HEK293 (cell line): ENCODE data around the gene KATNB1.
A peak's percentile ranks its signal among the peaks of the same experiment; 100 is the strongest.

Source experiments
- HOXC10 ChIP-seq: sonication (generic); formaldehyde crosslinking; IDR thresholded peaks from 2 replicates; pipeline ENCODE4 v1.8.1; 2023; ENCODE audit warnings: mild to moderate bottlenecking, missing genetic modification reagents
- OVOL3 ChIP-seq: fragments of 450-650 bp; formaldehyde crosslinking; IDR thresholded peaks from 2 replicates; pipeline ENCODE4 v1.5.1; 2016; ENCODE audit warnings: missing biosample characterization, missing genetic modification characterization
- PATZ1 ChIP-seq: fragments of 450-650 bp; formaldehyde crosslinking; IDR thresholded peaks from 2 replicates; pipeline ENCODE4 v1.5.1; 2016; ENCODE audit warnings: missing biosample characterization, missing genetic modification characterization
- PRDM10 ChIP-seq: fragments of 450-650 bp; formaldehyde crosslinking; IDR thresholded peaks from 2 replicates; pipeline ENCODE4 v1.5.1; 2016; ENCODE audit warnings: missing biosample characterization, missing genetic modification characterization
- TRIM28 ChIP-seq: IDR thresholded peaks from 2 replicates; pipeline ENCODE4 v1.6.1; 2011; ENCODE audit warnings: low read length, control low read depth, borderline replicate concordance
- ZBTB17 ChIP-seq: fragments of 450-650 bp; formaldehyde crosslinking; IDR thresholded peaks from 2 replicates; pipeline ENCODE4 v1.5.1; 2016; ENCODE audit warnings: missing biosample characterization, missing genetic modification characterization
- ZIC2 ChIP-seq: fragments of 450-650 bp; formaldehyde crosslinking; IDR thresholded peaks from 2 replicates; pipeline ENCODE4 v1.5.1; 2016; ENCODE audit warnings: missing biosample characterization, missing genetic modification characterization
- ZNF138 ChIP-seq: fragments of 450-650 bp; formaldehyde crosslinking; IDR thresholded peaks from 2 replicates; pipeline ENCODE4 v1.5.1; 2016; ENCODE audit warnings: missing biosample characterization, missing genetic modification characterization, borderline replicate concordance
- ZNF148 ChIP-seq: fragments of 450-650 bp; formaldehyde crosslinking; IDR thresholded peaks from 2 replicates; pipeline ENCODE4 v1.5.0; 2017; ENCODE audit warnings: missing biosample characterization, missing genetic modification characterization, borderline replicate concordance
- ZNF174 ChIP-seq: fragments of 450-650 bp; formaldehyde crosslinking; IDR thresholded peaks from 2 replicates; pipeline ENCODE4 v1.5.0; 2017; ENCODE audit warnings: missing biosample characterization, mild to moderate bottlenecking, missing genetic modification characterization
- ZNF211 ChIP-seq: fragments of 450-650 bp; formaldehyde crosslinking; IDR thresholded peaks from 2 replicates; pipeline ENCODE4 v1.5.1; 2016; ENCODE audit warnings: low read depth, missing biosample characterization, missing genetic modification characterization
- ZNF324 ChIP-seq: fragments of 450-650 bp; formaldehyde crosslinking; IDR thresholded peaks from 2 replicates; pipeline ENCODE4 v1.5.1; 2016; ENCODE audit warnings: missing biosample characterization, missing genetic modification characterization
- ZNF366 ChIP-seq: fragments of 450-650 bp; formaldehyde crosslinking; conservative IDR thresholded peaks from 2 replicates; pipeline ENCODE4 v1.5.1; 2016; ENCODE audit warnings: missing biosample characterization, missing genetic modification characterization
- ZNF37A ChIP-seq: fragments of 450-650 bp; IDR thresholded peaks from 2 replicates; pipeline ENCODE4 v1.5.1; 2018; ENCODE audit warnings: missing biosample characterization, missing genetic modification characterization
- ZNF398 ChIP-seq: fragments of 450-650 bp; formaldehyde crosslinking; IDR thresholded peaks from 2 replicates; pipeline ENCODE4 v1.5.1; 2017; ENCODE audit warnings: missing biosample characterization, missing genetic modification characterization
- ZNF48 ChIP-seq: fragments of 450-650 bp; formaldehyde crosslinking; IDR thresholded peaks from 2 replicates; pipeline ENCODE4 v1.5.1; 2016; ENCODE audit warnings: missing biosample characterization, missing genetic modification characterization
- ZNF488 ChIP-seq: fragments of 450-650 bp; formaldehyde crosslinking; IDR thresholded peaks from 2 replicates; pipeline ENCODE4 v1.5.1; 2016; ENCODE audit warnings: missing biosample characterization, missing genetic modification characterization
- ZNF514 ChIP-seq: fragments of 450-650 bp; formaldehyde crosslinking; IDR thresholded peaks from 2 replicates; pipeline ENCODE4 v1.5.1; 2016; ENCODE audit warnings: missing biosample characterization, missing genetic modification characterization
- ZNF549 ChIP-seq: fragments of 450-650 bp; IDR thresholded peaks from 2 replicates; pipeline ENCODE4 v1.5.1; 2018; ENCODE audit warnings: missing biosample characterization, missing genetic modification characterization, mild to moderate bottlenecking, inconsistent platforms, moderate library complexity
- ZNF558 ChIP-seq: fragments of 450-650 bp; formaldehyde crosslinking; IDR thresholded peaks from 2 replicates; pipeline ENCODE4 v1.5.1; 2016; ENCODE audit warnings: missing biosample characterization, missing genetic modification characterization
- ZNF571 ChIP-seq: fragments of 450-650 bp; formaldehyde crosslinking; IDR thresholded peaks from 2 replicates; pipeline ENCODE4 v1.5.0; 2017; ENCODE audit warnings: missing biosample characterization, missing genetic modification characterization
- ZNF580 ChIP-seq: fragments of 450-650 bp; formaldehyde crosslinking; IDR thresholded peaks from 2 replicates; pipeline ENCODE4 v1.5.1; 2016; ENCODE audit warnings: missing biosample characterization, missing genetic modification characterization
- ZNF596 ChIP-seq: fragments of 450-650 bp; IDR thresholded peaks from 2 replicates; pipeline ENCODE4 v1.5.0; 2018; ENCODE audit warnings: missing biosample characterization, mild to moderate bottlenecking, missing genetic modification characterization, moderate library complexity
- ZNF600 ChIP-seq: fragments of 450-650 bp; formaldehyde crosslinking; IDR thresholded peaks from 2 replicates; pipeline ENCODE4 v1.5.1; 2016; ENCODE audit warnings: missing biosample characterization, missing genetic modification characterization
- ZNF629 ChIP-seq: fragments of 450-650 bp; formaldehyde crosslinking; IDR thresholded peaks from 2 replicates; pipeline ENCODE4 v1.5.1; 2017; ENCODE audit warnings: missing biosample characterization, missing genetic modification characterization
- ZNF76 ChIP-seq: fragments of 450-650 bp; formaldehyde crosslinking; IDR thresholded peaks from 2 replicates; pipeline ENCODE4; 2016; ENCODE audit warnings: low read depth, missing biosample characterization, missing genetic modification characterization, borderline replicate concordance
- ZNF776 ChIP-seq: fragments of 450-650 bp; formaldehyde crosslinking; IDR thresholded peaks from 2 replicates; pipeline ENCODE4 v1.5.0; 2017; ENCODE audit warnings: missing biosample characterization, missing genetic modification characterization, borderline replicate concordance

Gene KATNB1

GRCh38 chr16:57736419-57737351, 1.1 kb downstream of the KATNB1 start (continued):
- TF ChIP-seq ZNF580 (tag by site-specific recombination), result no peak
- TF ChIP-seq ZNF48 (tag by site-specific recombination), result no peak
- no peak for TF ChIP-seq ZNF558 (tag by site-specific recombination)
- no peak for TF ChIP-seq HOXC10 (CRISPR knock-in tag)
- no peak for TF ChIP-seq ZNF148 (tag by site-specific recombination)
- TF ChIP-seq ZIC2 (tag by site-specific recombination), result no peak
- no peak for TF ChIP-seq ZNF76
- TF ChIP-seq ZNF174 (tag by site-specific recombination), result no peak
- TF ChIP-seq ZNF138, result no peak
- no peak for TF ChIP-seq ZNF596 (tag by site-specific recombination)
- TF ChIP-seq ZNF600 (tag by site-specific recombination), result peak; percentile 50
- no peak for TF ChIP-seq ZNF211 (tag by site-specific recombination)
- peak; percentile 37; the same call in 1 of the 2 replicates for TF ChIP-seq TRIM28
- TF ChIP-seq ZNF776 (tag by site-specific recombination), result no peak
- TF ChIP-seq ZNF398 (tag by site-specific recombination), result peak; percentile 48; the same call in 1 of the 2 replicates
- peak; percentile 52 for TF ChIP-seq PATZ1
- peak; percentile 84 for TF ChIP-seq ZBTB17 (tag by site-specific recombination)
- no peak for TF ChIP-seq ZNF488
- TF ChIP-seq ZNF571 (tag by site-specific recombination), result no peak
- TF ChIP-seq ZNF366 (tag by site-specific recombination), result no peak
- no peak for TF ChIP-seq OVOL3 (tag by site-specific recombination)
- TF ChIP-seq ZNF514, result no peak
- TF ChIP-seq ZNF549 (tag by site-specific recombination), result no peak
- peak; percentile 92 for TF ChIP-seq ZNF629
- peak; percentile 59; the same call in 1 of the 2 replicates for TF ChIP-seq PRDM10
- TF ChIP-seq ZNF324 (tag by site-specific recombination), result 0 out of 2 replicates have a peak, but pooled peaks have one; percentile 20
- TF ChIP-seq ZNF37A (tag by site-specific recombination), result no peak
